Ovary (tissue), 3 donors: ENCODE data around the gene RCOR2.

ENCODE experiments used
- EP300 ChIP-seq: sonication (generic); formaldehyde crosslinking; IDR thresholded peaks from one replicate; pipeline ENCODE4 v1.6.1; 2017; ENCODE audit warnings: antibody characterized with exemption
- POLR2A ChIP-seq: fragments of 450-650 bp; IDR thresholded peaks from one replicate; pipeline ENCODE4 v1.6.1; 2017; ENCODE audit warnings: antibody characterized with exemption, mild to moderate bottlenecking, moderate library complexity
- TF ChIP-seq, protein P1 (sequence below), 3 donors: fragments of 450-650 bp in 2 of 3; fragments of 200-600 bp in 1 of 3; IDR thresholded peaks; one replicate each; pipeline versions ENCODE4 v1.5.1 to v1.8.0; 2016 to 2022; ENCODE audit warnings: antibody characterized with exemption in 3 of 3, mild to moderate bottlenecking in 1 of 3
- donor health status: DM: no; HTN: no; CAD: no.

DNA sequence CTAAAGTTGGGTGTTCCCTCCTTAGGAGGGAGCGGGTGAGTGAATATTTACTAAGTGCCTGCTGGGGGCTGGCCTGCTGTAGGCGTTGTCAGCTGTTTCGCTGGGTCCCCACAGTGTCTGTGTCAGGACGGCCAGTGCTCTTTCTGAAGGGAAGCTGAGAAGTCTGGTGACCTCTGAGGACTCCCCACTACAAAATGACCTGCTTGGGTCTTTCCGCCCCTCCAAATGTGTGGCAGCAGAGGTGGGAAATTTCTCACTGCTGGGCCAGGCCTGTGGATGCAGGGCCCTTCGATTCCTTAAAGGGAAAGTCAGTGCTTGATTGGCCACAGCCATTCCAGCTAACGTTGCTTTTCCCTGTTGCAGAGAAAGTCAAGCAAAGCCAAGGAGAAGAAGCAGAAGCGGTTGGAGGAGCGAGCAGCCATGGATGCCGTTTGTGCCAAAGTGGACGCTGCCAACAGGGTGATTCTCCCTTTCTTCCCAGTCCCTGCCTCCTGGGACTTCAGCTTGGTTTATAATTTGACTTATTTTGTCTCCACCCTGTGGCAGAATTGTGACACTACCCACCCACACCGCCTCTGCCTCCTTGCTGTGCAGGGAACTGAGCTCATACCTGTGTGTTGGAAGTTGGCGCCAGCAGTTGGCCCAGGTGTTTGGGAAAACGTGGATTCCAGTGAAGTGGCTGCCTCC is 28.7 kb upstream of the RCOR2 start:
- TF ChIP-seq, protein P1, sequence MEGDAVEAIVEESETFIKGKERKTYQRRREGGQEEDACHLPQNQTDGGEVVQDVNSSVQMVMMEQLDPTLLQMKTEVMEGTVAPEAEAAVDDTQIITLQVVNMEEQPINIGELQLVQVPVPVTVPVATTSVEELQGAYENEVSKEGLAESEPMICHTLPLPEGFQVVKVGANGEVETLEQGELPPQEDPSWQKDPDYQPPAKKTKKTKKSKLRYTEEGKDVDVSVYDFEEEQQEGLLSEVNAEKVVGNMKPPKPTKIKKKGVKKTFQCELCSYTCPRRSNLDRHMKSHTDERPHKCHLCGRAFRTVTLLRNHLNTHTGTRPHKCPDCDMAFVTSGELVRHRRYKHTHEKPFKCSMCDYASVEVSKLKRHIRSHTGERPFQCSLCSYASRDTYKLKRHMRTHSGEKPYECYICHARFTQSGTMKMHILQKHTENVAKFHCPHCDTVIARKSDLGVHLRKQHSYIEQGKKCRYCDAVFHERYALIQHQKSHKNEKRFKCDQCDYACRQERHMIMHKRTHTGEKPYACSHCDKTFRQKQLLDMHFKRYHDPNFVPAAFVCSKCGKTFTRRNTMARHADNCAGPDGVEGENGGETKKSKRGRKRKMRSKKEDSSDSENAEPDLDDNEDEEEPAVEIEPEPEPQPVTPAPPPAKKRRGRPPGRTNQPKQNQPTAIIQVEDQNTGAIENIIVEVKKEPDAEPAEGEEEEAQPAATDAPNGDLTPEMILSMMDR (IDR thresholded peaks at IDR 0.05) = peak; percentile 55 to 87 (median 81)
- TF ChIP-seq POLR2A (no peak), EP300 (no peak)
